Stimulated activated CD8-positive, alpha-beta memory T cell treated with anti-CD3 and anti-CD28 coated beads, Interleukin-2, amount 100 ng/mL, for 48 hours (primary cell): ENCODE measurements around the gene CACNA1C.
"Not testable (repeated sequence)": the region's sequence is repeated elsewhere in the genome, so short reads cannot be mapped to it uniquely, and the experiment has no call there.

Experiments
- DNase-seq, 2 donors: peaks; one replicate each; pipeline ENCODE4 v3.0.0-alpha.2; 2020; ENCODE audit warnings: low read depth in 2 of 2

The CACNA1C gene

DNA sequence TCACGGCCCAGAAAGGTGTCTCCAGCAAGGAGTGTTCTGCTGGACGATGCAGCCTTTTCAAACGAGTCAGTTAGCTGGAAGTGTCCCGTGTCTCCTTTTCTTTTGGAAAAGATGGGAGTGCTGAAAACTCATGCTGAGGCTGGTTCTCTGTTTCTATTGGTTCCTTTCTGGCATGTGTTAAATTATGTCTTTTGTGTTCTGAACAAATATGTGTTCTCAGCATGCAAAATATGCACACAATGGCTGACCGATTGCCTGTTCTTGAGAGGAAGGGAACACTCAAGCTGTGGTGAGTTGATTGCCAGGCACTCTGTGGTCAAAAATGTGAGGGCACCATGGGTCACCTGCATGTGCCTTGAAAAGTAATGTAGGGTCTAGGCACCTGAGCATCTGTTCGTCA lies 181.3 kb downstream of the CACNA1C start:
- DNase-seq = no peak

DNA sequence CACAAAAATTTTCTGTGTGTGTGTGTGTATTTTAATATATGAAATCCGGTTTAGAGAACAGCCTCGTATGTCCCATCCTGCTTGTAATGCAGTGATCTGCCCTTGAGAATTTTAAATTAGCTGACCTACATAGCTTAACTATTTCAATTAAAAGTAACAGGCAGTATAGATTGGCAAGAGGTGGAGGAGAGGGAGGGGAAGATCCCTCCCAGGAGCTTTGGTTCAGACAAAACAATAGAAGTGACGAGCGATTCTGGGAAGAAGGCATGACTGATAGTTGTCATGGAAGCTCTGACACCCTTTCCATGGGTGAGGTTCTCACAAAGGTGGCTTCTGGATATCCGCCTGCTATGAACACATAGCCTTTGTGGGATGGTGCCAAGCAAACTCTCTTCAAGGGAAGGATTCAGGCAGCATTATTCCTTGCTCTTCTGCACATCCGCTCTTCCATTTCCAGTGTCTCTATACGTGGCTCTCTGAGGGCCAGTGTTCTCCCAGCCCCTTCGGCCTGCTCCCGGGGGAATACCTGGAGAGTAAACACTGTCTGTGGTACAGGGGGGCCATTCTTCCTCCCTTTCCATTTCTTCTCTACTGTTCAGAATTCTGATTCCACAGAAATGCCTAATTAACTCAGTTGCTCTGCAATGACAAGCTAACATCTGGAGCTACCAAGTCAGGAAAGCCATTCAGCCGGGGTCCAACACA lies 182.0 kb downstream of the CACNA1C start:
- no peak for DNase-seq

DNA sequence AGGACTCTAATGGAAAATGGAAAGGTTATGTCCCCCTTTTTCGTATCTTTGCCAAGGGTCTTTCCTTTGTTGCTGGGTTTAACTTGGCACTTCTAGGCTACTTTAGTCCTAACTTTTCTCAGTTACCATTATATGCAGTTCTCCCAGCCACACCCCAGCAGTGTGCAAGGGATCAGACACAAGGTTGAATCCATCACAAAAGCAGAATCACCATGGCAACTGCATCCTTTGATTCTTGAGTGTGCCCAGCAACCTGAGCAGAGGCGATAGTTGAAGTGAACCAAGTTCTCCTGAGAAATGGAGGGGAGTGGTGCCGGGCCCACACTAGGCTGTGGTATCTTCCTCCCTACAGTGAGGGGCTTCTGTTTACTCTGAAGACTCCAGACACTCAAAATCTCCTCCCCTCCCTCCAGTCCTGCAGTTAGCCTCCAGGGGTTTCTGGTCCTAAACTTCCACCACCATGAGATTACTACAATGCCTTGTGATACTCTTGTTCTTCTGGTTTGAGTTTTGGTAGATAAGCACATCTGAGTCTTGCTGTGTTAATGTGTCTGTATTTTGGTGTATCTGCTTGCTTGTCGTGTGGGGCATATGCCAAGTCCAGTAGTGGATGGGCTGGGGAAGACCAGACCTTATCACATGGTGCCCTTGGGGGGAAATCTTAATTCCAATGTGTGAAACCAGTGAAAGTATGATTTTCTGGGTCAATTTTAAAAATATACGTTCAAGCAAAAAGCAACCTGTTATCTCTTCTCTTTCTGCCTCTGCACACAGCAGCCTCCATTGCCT lies 183.9 kb downstream of the CACNA1C start:
- DNase-seq = no peak

DNA sequence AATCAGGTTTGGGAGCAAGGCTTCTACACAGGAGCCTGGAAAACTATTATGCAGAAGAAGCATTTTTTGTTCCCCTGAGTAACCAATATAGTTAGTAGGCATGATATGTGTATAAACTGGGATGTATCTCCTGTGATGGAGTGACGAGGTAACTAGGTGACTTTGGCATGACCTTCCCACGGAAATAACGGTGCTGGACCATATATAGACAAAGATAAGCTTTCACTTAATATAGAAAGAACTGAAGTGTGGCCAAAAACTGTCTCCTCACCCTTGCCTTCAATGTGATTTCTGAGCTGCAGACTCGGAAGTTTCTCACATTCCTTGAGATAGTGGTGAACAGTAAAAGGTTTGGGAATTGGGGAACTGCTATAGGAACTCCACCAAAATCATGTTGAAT lies 185.3 kb downstream of the CACNA1C start:
- no peak for DNase-seq

GRCh38 chr12:2239381-2239871 lies 186.6 kb downstream of the CACNA1C start:
- no peak for DNase-seq

GRCh38 chr12:2240390-2240789 lies 187.6 kb downstream of the CACNA1C start:
- DNase-seq = no peak

- DNase-seq = no peak
These were observed 188.2 kb downstream of the CACNA1C start for GRCh38 chr12:2240984-2241383.

- no peak for DNase-seq
These were observed 189.4 kb downstream of the CACNA1C start for GRCh38 chr12:2242216-2242615.

GRCh38 chr12:2242816-2243215 lies 190.0 kb downstream of the CACNA1C start:
- no peak for DNase-seq

DNA sequence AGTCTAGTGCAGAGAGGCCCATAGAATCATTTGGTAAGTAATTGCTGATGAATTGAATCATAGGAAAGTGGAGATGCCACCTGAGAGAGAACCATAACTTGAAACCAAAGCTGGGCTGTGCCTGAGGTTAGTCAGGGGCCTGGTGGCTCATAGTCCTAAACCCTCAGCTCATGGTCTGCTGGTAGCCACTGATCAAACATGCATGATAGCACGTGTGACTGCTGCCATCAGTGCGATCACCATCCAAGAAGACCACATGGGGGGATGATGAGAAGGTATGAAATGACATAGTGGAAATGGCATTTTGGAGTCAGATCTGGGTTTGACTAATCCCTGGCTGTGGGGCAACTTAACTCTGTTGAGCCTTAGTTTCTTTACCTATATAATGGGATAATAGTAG lies 190.5 kb downstream of the CACNA1C start:
- DNase-seq = no peak

DNA sequence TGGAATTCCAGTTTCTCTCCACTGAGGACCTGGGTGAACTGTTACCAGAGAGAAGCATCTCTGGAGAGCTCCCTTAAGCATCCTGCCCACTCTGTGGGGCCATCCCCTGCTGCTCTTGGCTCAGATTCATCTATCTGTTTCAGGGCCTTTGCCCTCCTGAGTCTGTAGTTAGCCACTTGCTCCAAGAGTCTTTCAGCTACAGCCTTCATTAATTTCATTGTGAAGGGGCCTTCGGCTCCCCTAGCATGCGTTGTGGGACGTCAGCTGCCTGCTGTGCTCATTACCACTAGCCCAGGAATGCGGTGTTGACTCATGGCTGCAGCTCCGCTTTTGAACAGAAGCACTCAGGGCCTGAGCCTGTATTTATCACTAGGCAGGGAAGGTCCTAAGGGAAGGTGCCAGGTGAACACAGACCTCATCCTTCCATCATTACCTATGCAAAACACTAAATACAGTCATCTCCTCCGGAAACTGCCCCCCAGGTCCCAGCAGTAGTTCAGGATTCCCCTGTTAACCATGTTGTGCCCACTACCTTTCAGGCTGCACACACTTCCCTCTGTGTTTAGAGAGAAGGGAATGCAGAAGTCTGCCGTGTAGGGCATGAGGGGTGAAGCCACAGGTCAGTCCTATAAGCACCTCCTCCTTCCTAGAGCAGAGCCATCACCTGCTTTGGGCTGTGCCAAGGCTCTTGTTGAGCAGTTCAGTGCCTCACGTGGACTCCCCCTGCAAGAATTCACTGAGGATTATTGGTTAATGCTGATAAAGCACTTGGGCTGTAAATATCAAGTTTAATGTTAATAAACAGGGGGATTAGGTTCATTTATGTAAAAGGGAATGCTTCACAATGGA lies 191.4 kb downstream of the CACNA1C start:
- no peak for DNase-seq

- no peak for DNase-seq
These were observed 193.6 kb downstream of the CACNA1C start for GRCh38 chr12:2246358-2246757.

DNA sequence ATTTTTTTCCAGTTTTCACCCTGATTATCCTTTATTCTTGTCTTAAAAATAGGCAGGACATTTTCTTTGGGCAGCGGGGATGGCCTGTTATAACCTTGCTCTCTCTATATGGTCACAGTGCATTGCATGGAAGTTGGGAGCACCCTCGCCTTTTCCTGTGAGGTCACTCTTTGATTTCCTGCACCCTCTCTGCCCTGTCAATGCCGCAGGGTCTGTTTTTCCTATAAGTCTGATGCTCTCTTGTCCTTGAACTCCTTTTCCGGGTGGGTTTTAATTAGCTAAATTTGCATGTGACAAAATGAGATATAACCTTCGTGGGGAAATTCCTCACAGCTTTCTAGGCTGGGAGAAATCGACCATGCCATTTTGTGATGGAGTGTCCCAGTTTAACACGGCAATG lies 194.3 kb downstream of the CACNA1C start:
- no peak for DNase-seq

GRCh38 chr12:2247596-2247995 lies 194.8 kb downstream of the CACNA1C start:
- no peak for DNase-seq

DNA sequence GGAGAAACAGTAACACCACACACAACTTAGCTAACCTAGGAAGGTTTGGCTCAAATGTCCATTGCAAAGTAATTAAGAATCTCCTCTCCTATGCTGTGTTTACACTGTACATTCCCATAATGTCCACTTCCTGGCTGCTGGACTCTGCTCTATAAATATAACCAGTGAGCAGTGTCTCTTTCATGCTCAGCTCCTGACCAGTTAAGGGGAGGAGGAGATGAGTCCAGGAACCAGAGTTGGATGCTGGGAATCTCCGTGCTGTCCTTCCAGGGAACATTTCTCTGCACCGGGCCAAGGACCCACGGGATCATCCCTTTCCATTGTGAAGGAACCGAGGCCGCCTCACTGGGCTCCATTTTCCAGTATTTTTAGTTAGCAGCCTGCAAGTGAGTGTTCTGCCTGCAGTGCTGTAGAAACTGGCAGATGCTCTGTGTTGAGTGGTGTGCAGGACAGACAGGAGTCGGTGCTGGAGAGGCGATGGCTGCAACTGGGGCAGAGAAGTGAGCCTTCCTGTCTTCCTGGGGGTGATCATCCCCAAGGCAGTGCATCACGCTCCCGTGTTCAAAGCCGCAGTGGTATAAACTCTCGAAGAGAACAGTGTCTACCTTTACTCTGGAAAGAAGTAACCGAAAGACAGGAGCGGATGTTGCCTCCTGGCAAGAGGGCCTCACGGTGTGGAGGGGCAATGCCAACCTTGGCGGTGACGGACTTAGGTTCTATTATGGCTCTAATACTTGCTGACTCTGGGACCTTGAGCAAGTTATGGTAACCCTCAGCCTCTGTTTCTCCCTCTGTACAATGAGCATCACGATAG lies 195.5 kb downstream of the CACNA1C start:
- no peak for DNase-seq

DNA sequence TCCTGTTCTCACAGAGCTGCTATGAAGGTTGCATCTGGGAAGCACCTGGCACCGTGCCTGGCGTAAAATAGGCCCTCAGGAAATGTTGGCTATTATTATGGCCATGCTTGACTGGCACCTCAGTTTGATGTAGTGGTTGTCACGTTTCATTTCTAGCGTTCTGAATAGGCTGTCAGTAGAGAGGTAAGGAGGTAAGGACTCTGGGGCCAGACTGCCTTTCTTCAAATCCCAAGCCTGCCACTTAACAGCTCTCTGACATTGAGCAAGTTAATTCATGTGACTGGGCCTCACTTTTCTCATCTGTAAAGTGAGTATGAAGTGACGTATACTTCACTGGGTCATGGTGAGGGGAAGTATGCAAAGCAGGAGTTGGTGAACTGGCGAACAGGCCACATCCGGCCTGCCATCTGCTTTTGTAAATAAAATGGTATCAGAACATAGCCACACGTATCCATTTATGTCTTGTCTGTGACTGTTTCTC lies 196.2 kb downstream of the CACNA1C start:
- no peak for DNase-seq

- no peak for DNase-seq
These were observed 198.0 kb downstream of the CACNA1C start for GRCh38 chr12:2250797-2251196.

GRCh38 chr12:2251526-2252209 lies 198.9 kb downstream of the CACNA1C start:
- DNase-seq = no peak

DNA sequence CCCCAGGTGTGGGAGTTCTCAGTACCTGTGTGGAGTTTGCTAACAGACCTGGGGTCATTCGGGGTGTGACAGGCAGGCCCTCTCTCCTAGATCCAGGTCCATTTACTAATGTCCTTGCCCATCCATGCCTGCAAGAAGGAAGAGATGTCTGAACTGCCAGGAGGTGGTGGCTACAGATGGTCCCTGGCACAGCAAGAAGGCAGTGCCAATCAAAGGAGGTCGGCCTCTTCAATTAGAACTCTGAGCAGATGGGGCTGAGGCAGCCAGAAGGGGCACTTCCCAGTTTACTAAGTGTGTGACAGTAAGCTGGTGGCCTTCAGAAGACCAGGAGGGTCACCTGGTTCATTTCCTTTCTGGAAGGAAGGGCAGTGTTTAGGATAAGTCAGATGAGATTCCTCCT lies 202.5 kb downstream of the CACNA1C start:
- DNase-seq = no peak

DNA sequence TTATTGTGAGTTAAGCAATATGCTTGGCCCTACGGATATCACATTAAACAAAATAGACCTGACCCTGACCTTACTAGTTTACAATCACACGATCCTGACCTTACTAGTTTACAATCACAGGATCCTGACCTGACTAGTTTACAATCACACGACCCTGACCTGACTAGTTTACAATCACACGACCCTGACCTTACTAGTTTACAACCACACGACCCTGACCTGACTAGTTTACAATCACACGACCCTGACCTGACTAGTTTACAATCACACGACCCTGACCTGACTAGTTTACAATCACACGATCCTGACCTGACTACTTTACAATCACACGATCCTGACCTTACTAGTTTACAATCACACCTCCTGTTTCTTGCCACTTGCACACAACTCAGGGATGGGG lies 202.9 kb downstream of the CACNA1C start:
- not testable (repeated sequence) for DNase-seq

GRCh38 chr12:2256453-2256852 lies 203.7 kb downstream of the CACNA1C start:
- DNase-seq = no peak
